HEK293T (cell line): ENCODE data around the gene RAPGEF6.
"Not testable (repeated sequence)": the region's sequence is repeated elsewhere in the genome, so short reads cannot be mapped to it uniquely, and the experiment has no call there.

Experiments used
- CTCF ChIA-PET: fragments of 350-600 bp; formaldehyde crosslinking; extraction: SDS; loops from one replicate; lab custom pipeline; 2021; ENCODE audit warnings: antibody characterized with exemption, inconsistent platforms; lab: Yijun Ruan, JAX
- POLR2A ChIA-PET: fragments of 350-600 bp; formaldehyde crosslinking; extraction: SDS; loops from one replicate; lab custom pipeline; 2020; ENCODE audit warnings: antibody characterized with exemption, inconsistent platforms; lab: Yijun Ruan, JAX
- DNase-seq: peaks from one replicate; pipeline ENCODE4 v3.0.0; 2012; ENCODE audit warnings: mixed read lengths; ENCODE audit errors: extremely low spot score
- ARNT ChIP-seq: fragments of 450-650 bp; IDR thresholded peaks from 2 replicates; pipeline ENCODE4 v1.6.1; 2017; ENCODE audit warnings: mild to moderate bottlenecking
- BHLHE40 ChIP-seq: fragments of 450-650 bp; IDR thresholded peaks from 2 replicates; pipeline ENCODE4 v1.6.1; 2016; ENCODE audit warnings: mild to moderate bottlenecking, moderate library complexity, borderline replicate concordance
- CTBP1 ChIP-seq: fragments of 450-650 bp; IDR thresholded peaks from 2 replicates; pipeline ENCODE4 v1.6.1; 2016; ENCODE audit warnings: borderline replicate concordance
- ELF4 ChIP-seq: fragments of 450-650 bp; IDR thresholded peaks from 2 replicates; pipeline ENCODE4 v1.6.1; 2017; ENCODE audit warnings: antibody characterized with exemption
- FOXA1 ChIP-seq: fragments of 450-650 bp; IDR thresholded peaks from 2 replicates; pipeline ENCODE4 v1.6.1; 2016; ENCODE audit warnings: mild to moderate bottlenecking
- FOXK2 ChIP-seq: fragments of 450-650 bp; IDR thresholded peaks from 2 replicates; pipeline ENCODE4 v1.6.1; 2016; ENCODE audit warnings: mild to moderate bottlenecking
- FOXM1 ChIP-seq: fragments of 450-650 bp; IDR thresholded peaks from 2 replicates; pipeline ENCODE4 v1.6.1; 2017; ENCODE audit warnings: mild to moderate bottlenecking, borderline replicate concordance
- HDGF ChIP-seq: fragments of 450-650 bp; IDR thresholded peaks from 2 replicates; pipeline ENCODE4 v1.6.1; 2017; ENCODE audit warnings: antibody characterized with exemption, borderline replicate concordance
- L3MBTL2 ChIP-seq: fragments of 450-650 bp; conservative IDR thresholded peaks from 2 replicates; pipeline ENCODE4 v1.6.1; 2016; ENCODE audit warnings: mild to moderate bottlenecking
- LEF1 ChIP-seq: fragments of 450-650 bp; IDR thresholded peaks from 2 replicates; pipeline ENCODE4 v1.6.1; 2017; ENCODE audit warnings: mild to moderate bottlenecking, borderline replicate concordance
- NFRKB ChIP-seq: fragments of 450-650 bp; IDR thresholded peaks from 2 replicates; pipeline ENCODE4 v1.6.1; 2016; ENCODE audit warnings: mild to moderate bottlenecking, moderate library complexity
- PKNOX1 ChIP-seq: fragments of 450-650 bp; IDR thresholded peaks from 2 replicates; pipeline ENCODE4 v1.6.1; 2016
- SP1 ChIP-seq: fragments of 450-650 bp; IDR thresholded peaks from 2 replicates; pipeline ENCODE4 v1.6.1; 2017
- SUZ12 ChIP-seq: fragments of 450-650 bp; IDR thresholded peaks from 2 replicates; pipeline ENCODE4 v1.6.1; 2016; ENCODE audit warnings: mild to moderate bottlenecking
- TARDBP ChIP-seq: fragments of 450-650 bp; IDR thresholded peaks from 2 replicates; pipeline ENCODE4 v1.6.1; 2016
- ZNF384 ChIP-seq: fragments of 450-650 bp; IDR thresholded peaks from 2 replicates; pipeline ENCODE4 v1.6.1; 2016

RAPGEF6 gene

DNA sequence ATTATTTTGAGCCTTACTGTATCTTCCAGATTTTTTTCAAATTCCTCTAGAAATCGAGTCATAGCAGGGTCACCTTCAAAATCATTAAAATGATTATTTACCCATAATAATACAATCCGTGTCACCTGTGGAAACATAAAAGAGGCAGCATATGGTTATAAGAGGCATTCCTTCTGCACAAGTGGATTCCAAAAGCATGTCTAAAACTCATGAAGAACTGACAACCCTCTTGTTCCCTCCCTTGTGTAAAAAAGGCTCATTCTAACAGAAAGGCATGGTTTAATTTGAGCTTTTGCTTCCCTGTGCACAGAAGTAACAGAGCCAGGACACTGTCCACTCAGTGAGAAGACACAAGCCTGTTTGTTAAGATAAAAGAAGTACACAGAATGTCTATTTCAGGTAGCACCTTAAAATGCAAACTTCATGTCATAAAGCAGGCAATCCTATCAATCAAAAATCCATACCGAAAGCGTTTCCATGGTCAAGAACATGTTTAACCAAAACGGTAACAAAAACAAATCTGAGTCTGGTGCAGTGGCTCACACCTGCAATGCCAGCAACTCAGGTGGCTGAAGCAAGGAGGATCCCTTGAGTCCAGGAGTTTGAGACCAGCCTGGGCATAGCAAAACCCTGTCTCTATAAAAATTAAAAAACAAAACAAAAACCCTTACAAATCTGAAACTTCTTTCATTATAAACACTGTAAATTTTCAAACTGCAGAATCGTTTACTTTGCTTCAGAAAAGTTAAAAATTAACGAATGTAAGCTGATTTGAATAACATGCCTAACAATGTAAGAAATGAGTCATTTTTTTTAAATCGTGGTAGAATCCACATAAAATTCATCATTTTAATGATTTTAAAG lies 139.3 kb downstream of the RAPGEF6 start:
- CTCF ChIA-PET = no interaction called here

GRCh38 chr5:131491749-131492148 lies 143.3 kb downstream of the RAPGEF6 start:
- TF ChIP-seq FOXK2 = no peak
- ChIA-PET CTCF (no interaction called here), POLR2A (no interaction called here)
- DNase-seq = no peak

More for the DNA sequence above, 139.3 kb downstream of the RAPGEF6 start:
- POLR2A ChIA-PET = no interaction called here
- TF ChIP-seq LEF1 (no peak), FOXM1 (no peak), SP1 (no peak), ELF4 (no peak), NFRKB (no peak), PKNOX1 (no peak), ZNF384 (no peak), ARNT (no peak), CTBP1 (no peak), FOXK2 (no peak), L3MBTL2 (no peak), BHLHE40 (no peak), FOXA1 (no peak), TARDBP (no peak), HDGF (no peak), SUZ12 (no peak)
- no peak for DNase-seq

DNA sequence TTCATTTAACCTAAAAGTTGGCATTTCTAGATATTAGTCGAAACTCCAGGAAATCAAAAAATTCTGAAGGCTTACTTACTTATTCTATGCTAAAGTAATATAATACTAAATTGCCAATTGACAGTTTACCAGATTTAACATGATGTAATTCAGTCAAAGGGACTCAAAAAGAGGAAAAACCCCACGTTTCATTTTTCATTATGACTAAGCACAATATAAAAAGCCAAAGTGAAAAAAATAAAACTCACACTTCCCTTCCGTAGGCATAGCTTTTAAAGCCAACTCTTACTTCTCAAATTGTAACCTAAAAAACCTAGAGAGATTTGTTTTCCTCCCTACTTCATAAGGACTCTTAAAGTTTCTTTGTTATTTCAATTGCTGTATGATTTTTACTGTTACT lies 146.6 kb downstream of the RAPGEF6 start:
- CTCF ChIA-PET = no interaction called here

GRCh38 chr5:131487371-131487770 lies 147.7 kb downstream of the RAPGEF6 start:
- POLR2A ChIA-PET = not testable (repeated sequence)
- CTCF ChIA-PET = interaction anchor here (0.7 kb wide), 1 partner anchor 40 kb away, joined by 3 read pairs; no protein-coding TSS in a partner anchor

More for the DNA sequence above, 146.6 kb downstream of the RAPGEF6 start:
- no peak for DNase-seq
- TF ChIP-seq SP1 (no peak), BHLHE40 (no peak), L3MBTL2 (no peak), FOXK2 (no peak), ZNF384 (no peak), CTBP1 (no peak), FOXM1 (no peak), HDGF (no peak), NFRKB (no peak), ELF4 (no peak), SUZ12 (no peak), TARDBP (no peak), PKNOX1 (no peak), ARNT (no peak), FOXA1 (no peak), LEF1 (no peak)
- POLR2A ChIA-PET = no interaction called here

GRCh38 chr5:131482617-131483016 lies 152.4 kb downstream of the RAPGEF6 start:
- TF ChIP-seq LEF1 = no peak
- TF ChIP-seq SUZ12 = no peak
- TF ChIP-seq PKNOX1 = no peak
- TF ChIP-seq FOXK2 = no peak
- no peak for TF ChIP-seq BHLHE40
- no peak for TF ChIP-seq FOXM1
- TF ChIP-seq TARDBP = no peak
- ChIA-PET POLR2A (no interaction called here), CTCF (no interaction called here)
- no peak for DNase-seq

More at GRCh38 chr5:131487371-131487770, 147.7 kb downstream of the RAPGEF6 start:
- DNase-seq = not testable (repeated sequence)

GRCh38 chr5:131481569-131481968 lies 153.5 kb downstream of the RAPGEF6 start:
- no peak for DNase-seq
- TF ChIP-seq SP1 (no peak), L3MBTL2 (no peak), FOXK2 (no peak), PKNOX1 (no peak), ARNT (no peak), TARDBP (no peak), HDGF (no peak), SUZ12 (no peak), ZNF384 (no peak), FOXA1 (no peak), BHLHE40 (no peak), NFRKB (no peak), FOXM1 (no peak), ELF4 (no peak), LEF1 (no peak), CTBP1 (no peak)
- CTCF ChIA-PET = no interaction called here
- POLR2A ChIA-PET = no interaction called here
